Osteoblast (primary cell): Measurements from ENCODE around the gene TCERG1L. TPM values are rescaled to one million over a fixed set of nuclear protein-coding genes. Genes with fewer than 3 reads are reported as not detected.

Experiments
- DNase-seq: peaks from one replicate; pipeline ENCODE4 v3.0.0; 2011; ENCODE audit warnings: low spot score, mixed read lengths; ENCODE audit not compliant: insufficient read length; ENCODE audit errors: missing footprints
- H2AFZ ChIP-seq: 2 replicates; pipeline ENCODE4 v1.6.0; 2011; ENCODE audit warnings: mild to moderate bottlenecking, low read length
- H3K27ac ChIP-seq: 2 replicates; pipeline ENCODE4 v1.5.1; 2011; ENCODE audit warnings: mild to moderate bottlenecking, low read depth, low read length, moderate library complexity
- H3K27me3 ChIP-seq: 2 replicates; pipeline ENCODE4 v1.6.0; 2012; ENCODE audit warnings: mild to moderate bottlenecking, control low read depth, inconsistent platforms, low read length, moderate library complexity; ENCODE audit not compliant: insufficient read depth
- H3K36me3 ChIP-seq: 2 replicates; pipeline ENCODE4 v1.5.1; 2011; ENCODE audit warnings: mild to moderate bottlenecking, low read length, control low read depth, moderate library complexity; ENCODE audit not compliant: insufficient read depth
- H3K4me1 ChIP-seq: 2 replicates; pipeline ENCODE4 v1.5.1; 2011; ENCODE audit warnings: mild to moderate bottlenecking, low read length, control low read depth, moderate library complexity; ENCODE audit not compliant: insufficient read depth
- H3K4me2 ChIP-seq: 2 replicates; pipeline ENCODE4 v1.6.0; 2011; ENCODE audit warnings: mild to moderate bottlenecking, low read length; ENCODE audit not compliant: insufficient read depth
- H3K4me3 ChIP-seq: fragments of 200-600 bp; sonication (generic); 3 replicates; pipeline ENCODE4 v1.5.1; 2012; ENCODE audit warnings: mild to moderate bottlenecking, low read length, inconsistent platforms; ENCODE audit not compliant: insufficient read depth
- H3K79me2 ChIP-seq: 2 replicates; pipeline ENCODE4 v1.6.0; 2012; ENCODE audit warnings: mild to moderate bottlenecking, low read length, control low read depth, inconsistent platforms; ENCODE audit not compliant: insufficient read depth
- H3K9me3 ChIP-seq: 2 replicates; pipeline ENCODE4 v1.5.1; 2011; ENCODE audit warnings: low read depth, low read length, control low read depth
- H4K20me1 ChIP-seq: 2 replicates; pipeline ENCODE4 v1.6.0; 2012; ENCODE audit warnings: mild to moderate bottlenecking, low read length, control low read depth; ENCODE audit not compliant: insufficient read depth
- total RNA-seq: library from RNA; depleted of rRNA; stranded (reverse); fragments of >200 nt; gene quantifications from 2 replicates; pipeline ENCODE4 v1.2.3, GENCODE V29; 2012
- TF ChIP-seq, protein P1 (sequence below): IDR thresholded peaks from 2 replicates; pipeline ENCODE4 v1.5.1; 2011; ENCODE audit warnings: mild to moderate bottlenecking, low read depth, low read length, moderate library complexity; ENCODE audit errors: extremely low read depth

Gene TCERG1L
- total RNA-seq, 1 donor, result under 0.01 TPM

DNA sequence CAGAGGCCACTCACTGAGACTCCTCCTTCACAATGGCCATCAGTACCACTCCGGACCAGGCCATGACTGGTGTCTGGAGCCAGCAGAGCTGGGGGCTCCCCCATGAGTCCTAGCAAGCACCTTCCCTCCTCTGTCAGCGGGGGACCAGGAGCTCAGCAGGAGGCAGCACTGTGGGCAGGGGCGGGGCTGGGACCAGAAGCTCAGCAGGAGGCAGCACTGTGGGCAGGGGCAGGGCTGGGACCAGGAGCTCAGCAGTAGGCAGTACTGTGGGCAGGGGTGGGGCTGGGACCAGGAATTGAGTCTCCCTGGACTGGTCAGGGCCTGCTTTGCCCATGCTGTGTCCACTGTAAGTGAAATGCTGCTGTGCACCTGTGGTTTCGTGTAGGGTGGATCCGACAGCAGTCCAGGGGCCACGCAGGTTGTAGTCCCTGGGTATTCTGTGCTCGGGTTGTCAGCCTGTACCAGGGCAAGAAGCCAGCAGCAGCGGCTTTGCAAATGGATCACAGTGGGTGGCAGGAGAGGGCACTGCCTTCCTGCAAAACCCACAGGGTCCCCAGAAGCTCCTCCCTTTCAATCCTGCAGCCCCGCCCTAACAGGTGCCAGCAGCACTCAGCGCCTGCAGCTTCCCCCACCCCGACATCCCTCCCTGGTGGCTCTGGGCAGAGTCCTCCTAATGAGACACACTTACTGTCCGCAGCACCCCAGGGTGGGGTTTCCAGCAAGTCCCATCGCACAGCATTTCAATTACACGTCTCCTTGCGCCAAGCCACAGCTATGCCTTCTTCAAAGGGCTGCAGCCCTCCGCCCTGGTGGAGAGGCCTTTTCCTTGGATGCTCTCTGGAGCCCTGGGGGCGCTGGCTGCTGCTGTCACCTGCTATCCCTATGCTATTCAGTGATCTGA is 220.5 kb downstream of the TCERG1L start:
- H2AFZ ChIP-seq, result no peak overlapping the region
- no peaks in the 10 kb centered on the region for H3K36me3 ChIP-seq
- H3K27ac ChIP-seq, result no peak overlapping the region
- TF ChIP-seq, protein P1, sequence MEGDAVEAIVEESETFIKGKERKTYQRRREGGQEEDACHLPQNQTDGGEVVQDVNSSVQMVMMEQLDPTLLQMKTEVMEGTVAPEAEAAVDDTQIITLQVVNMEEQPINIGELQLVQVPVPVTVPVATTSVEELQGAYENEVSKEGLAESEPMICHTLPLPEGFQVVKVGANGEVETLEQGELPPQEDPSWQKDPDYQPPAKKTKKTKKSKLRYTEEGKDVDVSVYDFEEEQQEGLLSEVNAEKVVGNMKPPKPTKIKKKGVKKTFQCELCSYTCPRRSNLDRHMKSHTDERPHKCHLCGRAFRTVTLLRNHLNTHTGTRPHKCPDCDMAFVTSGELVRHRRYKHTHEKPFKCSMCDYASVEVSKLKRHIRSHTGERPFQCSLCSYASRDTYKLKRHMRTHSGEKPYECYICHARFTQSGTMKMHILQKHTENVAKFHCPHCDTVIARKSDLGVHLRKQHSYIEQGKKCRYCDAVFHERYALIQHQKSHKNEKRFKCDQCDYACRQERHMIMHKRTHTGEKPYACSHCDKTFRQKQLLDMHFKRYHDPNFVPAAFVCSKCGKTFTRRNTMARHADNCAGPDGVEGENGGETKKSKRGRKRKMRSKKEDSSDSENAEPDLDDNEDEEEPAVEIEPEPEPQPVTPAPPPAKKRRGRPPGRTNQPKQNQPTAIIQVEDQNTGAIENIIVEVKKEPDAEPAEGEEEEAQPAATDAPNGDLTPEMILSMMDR, result no peak
- H3K4me2 ChIP-seq, result no peak overlapping the region
- H3K79me2 ChIP-seq, result no peaks in the 10 kb centered on the region
- no peaks in the 10 kb centered on the region for H3K9me3 ChIP-seq
- H4K20me1 ChIP-seq, result no peaks in the 10 kb centered on the region
- no peaks in the 10 kb centered on the region for H3K4me1 ChIP-seq
- no peaks in the 10 kb centered on the region for H3K27me3 ChIP-seq
- H3K4me3 ChIP-seq, result no peak overlapping the region
- peak; percentile 76 for DNase-seq

- H3K9me3 ChIP-seq, result no peaks in the 10 kb centered on the region
- H3K79me2 ChIP-seq, result no peaks in the 10 kb centered on the region
- H3K36me3 ChIP-seq, result no peaks in the 10 kb centered on the region
- no peak overlapping the region for H3K4me3 ChIP-seq
- no peaks in the 10 kb centered on the region for H3K27me3 ChIP-seq
- peak; percentile 32 for DNase-seq
- TF ChIP-seq, protein P1, result no peak
- H4K20me1 ChIP-seq, result no peaks in the 10 kb centered on the region
- no peak overlapping the region for H3K27ac ChIP-seq
- H3K4me1 ChIP-seq, result no peaks in the 10 kb centered on the region
- no peak overlapping the region for H2AFZ ChIP-seq
- H3K4me2 ChIP-seq, result no peak overlapping the region
These were observed 221.7 kb downstream of the TCERG1L start for GRCh38 chr10:131089861-131090260.

DNA sequence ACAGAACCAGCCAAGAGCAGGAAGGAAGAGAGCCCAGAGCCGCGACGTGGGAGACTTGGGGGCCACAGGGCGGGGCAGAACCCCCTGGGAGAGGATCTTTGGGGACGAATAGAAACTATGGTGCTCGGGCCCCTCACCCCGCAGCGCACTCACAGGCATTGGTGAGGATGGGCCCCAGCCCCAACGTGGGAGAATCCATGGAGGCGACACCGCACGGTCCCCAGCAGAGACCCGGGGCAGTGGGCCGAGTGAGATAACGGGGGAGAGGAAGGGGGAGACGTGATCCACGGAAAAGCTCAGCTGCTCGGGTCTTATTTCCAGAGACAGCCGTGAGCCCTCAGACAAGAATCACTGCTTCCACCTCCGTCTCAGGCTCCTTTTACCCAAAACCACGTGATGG is 222.4 kb downstream of the TCERG1L start:
- Histone ChIP-seq H4K20me1 (no peaks in the 10 kb centered on the region), H3K27me3 (no peaks in the 10 kb centered on the region), H2AFZ (no peak overlapping the region), H3K36me3 (no peaks in the 10 kb centered on the region), H3K4me3 (no peak overlapping the region), H3K9me3 (no peaks in the 10 kb centered on the region), H3K4me1 (no peaks in the 10 kb centered on the region), H3K4me2 (no peak overlapping the region), H3K79me2 (no peaks in the 10 kb centered on the region), H3K27ac (no peak overlapping the region)
- TF ChIP-seq, protein P1, result no peak
- peak; percentile 53 for DNase-seq

DNA sequence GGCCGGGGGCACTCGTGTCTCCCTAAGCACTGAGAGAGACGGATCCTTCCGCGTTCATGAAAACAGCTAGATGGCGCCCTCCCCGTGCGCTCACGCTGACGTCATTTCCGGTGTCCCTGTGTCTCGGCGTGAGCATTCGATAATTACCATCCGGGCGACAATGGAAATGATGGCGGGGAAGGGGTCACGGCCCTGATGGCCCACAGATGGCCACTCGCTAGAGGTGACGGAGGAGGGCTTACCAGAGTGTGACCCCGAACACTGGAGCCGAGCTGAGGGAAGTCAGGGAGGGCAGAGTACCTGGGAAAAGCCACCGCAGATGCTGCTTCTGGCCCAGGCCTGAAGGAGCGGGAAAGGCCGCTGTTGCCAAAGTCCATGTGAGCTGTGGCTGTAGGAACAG is 222.9 kb downstream of the TCERG1L start:
- no peaks in the 10 kb centered on the region for H3K36me3 ChIP-seq
- no peaks in the 10 kb centered on the region for H3K9me3 ChIP-seq
- H4K20me1 ChIP-seq, result no peaks in the 10 kb centered on the region
- no peaks in the 10 kb centered on the region for H3K4me1 ChIP-seq
- no peaks in the 10 kb centered on the region for H3K79me2 ChIP-seq
- H2AFZ ChIP-seq, result no peak overlapping the region
- DNase-seq, result peak; percentile 51
- H3K4me2 ChIP-seq, result no peak overlapping the region
- no peak overlapping the region for H3K27ac ChIP-seq
- no peak overlapping the region for H3K4me3 ChIP-seq
- TF ChIP-seq, protein P1, result no peak
- no peaks in the 10 kb centered on the region for H3K27me3 ChIP-seq
